AG10803 (cell line): ENCODE measurements around the gene ELAVL3.
A peak's percentile ranks its signal among the peaks of the same experiment; 100 is the strongest.

Experiments used
- DNase-seq: peaks from one replicate; pipeline ENCODE4 v3.0.0; 2010; ENCODE audit warnings: low read depth
- H3K4me3 ChIP-seq: 2 replicates; pipeline ENCODE4 v1.5.1; 2011; ENCODE audit warnings: mild to moderate bottlenecking, low read length, control low read depth
- CTCF ChIP-seq: conservative IDR thresholded peaks from 2 replicates; pipeline ENCODE4 v1.5.1; 2011; ENCODE audit warnings: mild to moderate bottlenecking, low read length, control low read depth, inconsistent platforms

Gene ELAVL3

GRCh38 chr19:11507370-11508078 lies 26.7 kb upstream of the ELAVL3 start:
- no peak for TF ChIP-seq CTCF
- no peak overlapping the region for H3K4me3 ChIP-seq
- DNase-seq: no peak

- H3K4me3 ChIP-seq: no peak overlapping the region
- TF ChIP-seq CTCF: no peak
- DNase-seq: no peak
These were observed 26.1 kb upstream of the ELAVL3 start for GRCh38 chr19:11506967-11507366.

- TF ChIP-seq CTCF: no peak
- no peak for DNase-seq
- H3K4me3 ChIP-seq: peak overlapping the region; percentile 66
These were observed 25.3 kb upstream of the ELAVL3 start for GRCh38 chr19:11506101-11506555.

- DNase-seq: peak; percentile 90
- TF ChIP-seq CTCF: no peak
- peak within 1 kb of the TSS; percentile 66 for H3K4me3 ChIP-seq
These were observed 24.8 kb upstream of the ELAVL3 start, which contains the start of gene ZNF653 for GRCh38 chr19:11505504-11506100. ZNF653 (minus strand) TSS chr19:11505839; CDS start chr19:11505786, 53 bp downstream.

- H3K4me3 ChIP-seq: peak overlapping the region; percentile 66
- TF ChIP-seq CTCF: no peak
- peak; percentile 94 for DNase-seq
These were observed 24.2 kb upstream of the ELAVL3 start for GRCh38 chr19:11505032-11505503.

GRCh38 chr19:11504502-11505031 lies 23.7 kb upstream of the ELAVL3 start:
- DNase-seq: no peak
- no peak for TF ChIP-seq CTCF
- H3K4me3 ChIP-seq: peak overlapping the region; percentile 66
